Placental pericyte (primary cell): ENCODE measurements around the gene VWF. TPM values are rescaled to one million over a fixed set of nuclear protein-coding genes. Genes with fewer than 3 reads are reported as not detected.

Source experiments
- small RNA-seq: library from RNA; depleted of rRNA; stranded (forward); fragments of <200 nt; gene quantifications from one replicate; pipeline ENCODE3, GENCODE V24; 2012; ENCODE audit warnings: low replicate concordance
- total RNA-seq: library from RNA; depleted of rRNA; stranded (reverse); fragments of >200 nt; gene quantifications from 2 replicates; pipeline ENCODE4 v1.2.3, GENCODE V29; 2012

The VWF gene
- total RNA-seq, result 0.22 and 1.3 TPM in 2 replicates

GRCh38 chr12:6124411-6125309 lies at the start of gene VWF:
Gene VWF (minus strand): TSS chr12:6124670. CDS start chr12:6123196, 1,474 bp downstream.

GRCh38 chr12:5945071-5946008 lies 179.1 kb downstream of the VWF start, which contains the start of gene ANO2:
Gene ANO2 (minus strand): TSS chr12:5945259. CDS start chr12:5945217, 42 bp downstream.

Small RNA genes within 50 kb of the gene (small RNA-seq; reads per million reads assigned to genes)
- not detected for gene RN7SL69P

Other genes starting within 250 kb of the VWF start
- not detected in 2 replicates for gene ANO2, start 179.4 kb downstream of the VWF start, total RNA-seq
- gene CD9, start 75.7 kb upstream of the VWF start, total RNA-seq, result 102 and 284 TPM in 2 replicates
- not detected in 2 replicates for gene PLEKHG6, start 186.0 kb upstream of the VWF start, total RNA-seq
- 167 and 174 TPM in 2 replicates for gene TNFRSF1A, start 217.4 kb upstream of the VWF start, total RNA-seq